K562 (cell line): ENCODE data around the gene MYH7B. TPM values are rescaled to one million over a fixed set of nuclear protein-coding genes. Genes with fewer than 3 reads are reported as not detected.

ENCODE experiments used
- CHD1 ChIP-seq: fragments of 200-600 bp; sonication (generic); IDR thresholded peaks from one replicate; pipeline ENCODE4 v1.6.1; 2012; ENCODE audit warnings: mild to moderate bottlenecking, moderate library complexity, low read length, inconsistent platforms
- CREB1 ChIP-seq, 2 experiments: sonication (generic) in 1 of 2; formaldehyde crosslinking in 1 of 2; IDR thresholded peaks; 2 replicates each; pipeline versions ENCODE4 v1.6.1 to v1.8.0; 2012 to 2022; ENCODE audit warnings: inconsistent platforms in 1 of 2, mild to moderate bottlenecking in 1 of 2, missing genetic modification reagents in 1 of 2, moderate library complexity in 1 of 2
- GABPA ChIP-seq: fragments of 200-800 bp; sonication (Bioruptor generic); conservative IDR thresholded peaks from 2 replicates; pipeline ENCODE4 v1.6.1; 2016; ENCODE audit warnings: low read depth, missing genetic modification characterization, missing compliant biosample characterization
- HCFC1 ChIP-seq: IDR thresholded peaks from 2 replicates; pipeline ENCODE4 v1.6.1; 2012; ENCODE audit warnings: low read depth, low read length, improper control_type of control experiment
- IRF2 ChIP-seq: sonication (generic); formaldehyde crosslinking; IDR thresholded peaks from 2 replicates; pipeline ENCODE4 v1.8.1; 2022; ENCODE audit warnings: mild to moderate bottlenecking, missing genetic modification reagents
- KDM4B ChIP-seq, 2 experiments: fragments of 450-650 bp in 1 of 2; sonication (generic) in 1 of 2; IDR thresholded peaks; 2 replicates each; pipeline ENCODE4 v1.6.1; 2016 to 2017; ENCODE audit warnings: borderline replicate concordance in 2 of 2, antibody characterized with exemption in 1 of 2, low read depth in 1 of 2, mild to moderate bottlenecking in 1 of 2
- MTA3 ChIP-seq: fragments of 450-650 bp; formaldehyde crosslinking; IDR thresholded peaks from 2 replicates; pipeline ENCODE4 v1.6.1; 2017; ENCODE audit warnings: mild to moderate bottlenecking, borderline replicate concordance
- MXD1 ChIP-seq: fragments of 250-450 bp; sonication (Bioruptor Pico); IDR thresholded peaks from 2 replicates; pipeline ENCODE4 v1.8.0; 2021; ENCODE audit warnings: borderline replicate concordance, mild to moderate bottlenecking, moderate library complexity; ENCODE audit not compliant: poor library complexity, severe bottlenecking
- SRF ChIP-seq, 2 experiments: fragments of 250-450, 450-650 bp in 1 of 2; sonication (Bioruptor Pico) in 1 of 2; sonication (generic) in 1 of 2; formaldehyde crosslinking; IDR thresholded peaks; 2 replicates each; pipeline versions ENCODE4 v1.5.0 to v1.5.1; 2020 to 2022; ENCODE audit warnings: mild to moderate bottlenecking in 1 of 2, missing genetic modification reagents in 1 of 2
- STAG1 ChIP-seq: sonication (generic); formaldehyde crosslinking; IDR thresholded peaks from 2 replicates; pipeline ENCODE4 v1.5.0; 2020; ENCODE audit warnings: missing genetic modification reagents, borderline replicate concordance
- TAF7 ChIP-seq: fragments of 450-650 bp; IDR thresholded peaks from 2 replicates; pipeline ENCODE4 v1.6.1; 2016; ENCODE audit warnings: missing genetic modification characterization, missing compliant biosample characterization
- ZBTB12 ChIP-seq: fragments of 250-450 bp; sonication (Bioruptor Pico); IDR thresholded peaks from 2 replicates; pipeline ENCODE4 v1.4.0; 2020
- ZBTB2 ChIP-seq: fragments of 450-650 bp; IDR thresholded peaks from 2 replicates; pipeline ENCODE4 v1.6.1; 2016; ENCODE audit warnings: antibody characterized with exemption
- polyA plus RNA-seq, 8 experiments: library from polyadenylated mRNA; depleted of rRNA in 4 of 8; stranded (reverse) in 5 of 8; unstranded in 3 of 8; fragments of >200 nt; fragmentation: Nextera tagmentation in 2 of 8; fragmentation: Illumina TruSeq in 1 of 8; extraction: Ambion mirVana in 2 of 8; extraction: Trizol in 1 of 8; gene quantifications; 2 replicates each; pipeline versions ENCODE4 v1.2.1 to v1.2.3, GENCODE V29; 2011 to 2014; ENCODE audit warnings: inconsistent platforms in 1 of 8, missing spikeins in 1 of 8
- total RNA-seq, 7 experiments: library from RNA; depleted of rRNA in 6 of 7; stranded (reverse); fragments of >200 nt in 6 of 7; fragmentation: Illumina TruSeq in 2 of 7; extraction: Trizol in 2 of 7; gene quantifications; 2 replicates each; pipeline versions ENCODE4 v1.2.1 to v1.2.3, GENCODE V29; 2011 to 2021; ENCODE audit warnings: low replicate concordance in 1 of 7
- TF ChIP-seq, protein P1 (sequence below), 2 experiments: fragments of 450-650 bp; formaldehyde crosslinking in 1 of 2; IDR thresholded peaks; 2 replicates each; pipeline versions ENCODE4 v1.4.0 to v1.6.1; 2014 to 2020; ENCODE audit warnings: mild to moderate bottlenecking in 2 of 2, borderline replicate concordance in 1 of 2, low read depth in 1 of 2

MYH7B gene
- total and polyA plus RNA-seq, 9 of the 15 experiments (the other 6 are each of a cell fraction or from before 2014, with no cell fraction given) = 0.07 to 0.34 (median 0.13) TPM; not detected in 3

GRCh38 chr20:34955231-34956040 lies at the start of gene MYH7B, which contains the start of gene GSS (continued):
- TF ChIP-seq IRF2 (CRISPR knock-in tag) (no peak), TAF7 (tag) (peak; percentile 95), GABPA (peak; percentile 46), KDM4B (IDR thresholded peaks at IDR 0.05; ENCODE audit: borderline replicate concordance in 2 of 2, low read depth in 1 of 2) (peak in 1 of 2 experiments; percentile 79; a peak in 1 of 4 replicates), CREB1 (IDR thresholded peaks at IDR 0.05) (peak; percentile 37; the same call in 1 of the 2 replicates), CREB1 (CRISPR knock-in tag; IDR thresholded peaks at IDR 0.05) (peak; percentile 75), ZBTB12 (no peak), MXD1 (CRISPR knock-in tag) (no peak), ZBTB2 (peak; percentile 83), STAG1 (CRISPR knock-in tag) (no peak), HCFC1 (0 out of 2 replicates have a peak, but pooled peaks have one; percentile 37), CHD1 (peak; percentile 60), MTA3 (peak; percentile 99), SRF (CRISPR knock-in tag; IDR thresholded peaks at IDR 0.05) (no peak)
- TF ChIP-seq, protein P1, sequence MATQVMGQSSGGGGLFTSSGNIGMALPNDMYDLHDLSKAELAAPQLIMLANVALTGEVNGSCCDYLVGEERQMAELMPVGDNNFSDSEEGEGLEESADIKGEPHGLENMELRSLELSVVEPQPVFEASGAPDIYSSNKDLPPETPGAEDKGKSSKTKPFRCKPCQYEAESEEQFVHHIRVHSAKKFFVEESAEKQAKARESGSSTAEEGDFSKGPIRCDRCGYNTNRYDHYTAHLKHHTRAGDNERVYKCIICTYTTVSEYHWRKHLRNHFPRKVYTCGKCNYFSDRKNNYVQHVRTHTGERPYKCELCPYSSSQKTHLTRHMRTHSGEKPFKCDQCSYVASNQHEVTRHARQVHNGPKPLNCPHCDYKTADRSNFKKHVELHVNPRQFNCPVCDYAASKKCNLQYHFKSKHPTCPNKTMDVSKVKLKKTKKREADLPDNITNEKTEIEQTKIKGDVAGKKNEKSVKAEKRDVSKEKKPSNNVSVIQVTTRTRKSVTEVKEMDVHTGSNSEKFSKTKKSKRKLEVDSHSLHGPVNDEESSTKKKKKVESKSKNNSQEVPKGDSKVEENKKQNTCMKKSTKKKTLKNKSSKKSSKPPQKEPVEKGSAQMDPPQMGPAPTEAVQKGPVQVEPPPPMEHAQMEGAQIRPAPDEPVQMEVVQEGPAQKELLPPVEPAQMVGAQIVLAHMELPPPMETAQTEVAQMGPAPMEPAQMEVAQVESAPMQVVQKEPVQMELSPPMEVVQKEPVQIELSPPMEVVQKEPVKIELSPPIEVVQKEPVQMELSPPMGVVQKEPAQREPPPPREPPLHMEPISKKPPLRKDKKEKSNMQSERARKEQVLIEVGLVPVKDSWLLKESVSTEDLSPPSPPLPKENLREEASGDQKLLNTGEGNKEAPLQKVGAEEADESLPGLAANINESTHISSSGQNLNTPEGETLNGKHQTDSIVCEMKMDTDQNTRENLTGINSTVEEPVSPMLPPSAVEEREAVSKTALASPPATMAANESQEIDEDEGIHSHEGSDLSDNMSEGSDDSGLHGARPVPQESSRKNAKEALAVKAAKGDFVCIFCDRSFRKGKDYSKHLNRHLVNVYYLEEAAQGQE (IDR thresholded peaks at IDR 0.05; ENCODE audit: borderline replicate concordance) = peak; percentile 73; the same call in 1 of the 2 replicates
- TF ChIP-seq, protein P1 (CRISPR knock-in tag; IDR thresholded peaks at IDR 0.05; ENCODE audit: low read depth) = no peak
